ENCODE measurements around the gene TMEM207. TPM values are rescaled to one million over a fixed set of nuclear protein-coding genes. Genes with fewer than 3 reads are reported as not detected.

The TMEM207 gene
- total RNA-seq, 1 donor from 2014 or later, result not detected

DNA sequence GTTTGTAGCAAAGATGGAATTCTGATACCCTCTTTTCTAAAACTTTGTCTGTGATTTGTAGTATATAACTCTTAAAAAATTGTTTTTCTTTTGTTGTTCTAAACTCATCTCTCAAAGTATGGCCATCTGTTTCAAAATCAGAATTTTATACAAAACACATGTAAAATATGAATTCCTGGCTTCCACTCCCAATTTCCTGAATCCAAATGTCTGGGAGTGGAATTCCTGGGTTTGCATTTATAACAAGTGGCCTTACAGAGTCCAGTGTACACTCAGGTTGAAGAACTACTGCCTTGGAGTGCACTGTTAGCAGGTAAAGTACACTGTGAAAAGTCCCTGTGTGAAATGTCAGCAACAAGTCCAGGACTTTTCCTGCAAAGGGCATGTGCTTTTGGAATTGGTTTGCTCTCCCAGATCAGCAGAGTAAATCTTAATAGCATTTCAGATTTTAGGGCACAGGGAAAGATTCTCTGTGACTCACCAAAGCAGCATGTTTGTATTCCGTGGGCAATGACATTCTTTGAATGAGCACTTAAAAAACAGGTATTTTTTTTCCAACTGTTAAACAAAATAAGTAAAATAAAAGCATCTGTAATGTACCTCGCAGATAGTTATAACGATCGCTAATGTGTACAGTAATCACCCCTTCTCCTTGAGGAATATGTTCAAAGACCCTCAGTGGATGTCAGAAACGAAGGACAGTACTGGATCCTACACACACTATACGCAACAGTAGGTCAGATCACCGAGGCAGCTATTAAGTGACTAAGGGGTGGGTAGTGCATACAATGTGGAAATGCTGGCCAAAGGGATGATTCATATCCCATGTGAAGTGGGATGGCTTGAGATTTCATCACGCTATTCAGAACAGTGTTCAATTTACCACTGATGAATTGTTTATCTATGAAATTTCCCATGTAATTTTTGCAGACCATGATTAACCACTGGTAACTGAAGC, 63.7 kb downstream of the TMEM207 start:
- peak; percentile 94 for DNase-seq (ENCODE audit: low read depth)
- Histone ChIP-seq H3K27me3 (ENCODE audit: control insufficient read depth, insufficient read depth, low read length) (no peaks in the 10 kb centered on the region), H3K4me3 (ENCODE audit: low read depth, low read length) (peak overlapping the region; percentile 15), H3K36me3 (ENCODE audit: control insufficient read depth, insufficient read depth, low read length) (no peaks in the 10 kb centered on the region)
- no peak for TF ChIP-seq CTCF (IDR thresholded peaks at IDR 0.05; ENCODE audit: insufficient read depth, low read length, poor library complexity, severe bottlenecking)

DNA sequence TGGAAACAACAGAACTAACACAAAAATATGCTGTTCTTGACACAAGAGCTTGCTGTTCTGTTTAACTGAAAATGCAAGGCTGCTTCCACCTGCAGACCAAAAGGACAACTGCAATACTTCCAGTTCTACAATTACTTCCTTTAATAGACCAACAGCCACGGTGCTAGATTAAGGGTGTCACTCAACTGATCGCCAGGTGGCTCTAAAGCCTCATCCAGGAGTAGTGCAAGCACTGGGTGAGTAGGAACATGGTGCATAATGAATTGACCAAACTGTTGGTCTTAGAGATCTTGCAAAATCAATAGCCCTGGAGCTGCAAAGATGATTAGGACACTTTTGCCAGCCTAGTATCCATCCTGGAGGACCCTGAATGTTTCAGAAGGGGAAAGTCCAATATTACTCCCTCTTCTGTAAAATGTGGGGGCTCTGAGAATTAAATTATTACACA, 65.4 kb downstream of the TMEM207 start:
- H3K36me3 ChIP-seq (ENCODE audit: control insufficient read depth, insufficient read depth, low read length), result no peaks in the 10 kb centered on the region
- DNase-seq (ENCODE audit: low read depth), result peak; percentile 76
- TF ChIP-seq CTCF (IDR thresholded peaks at IDR 0.05; ENCODE audit: insufficient read depth, low read length, poor library complexity, severe bottlenecking), result peak; percentile 80
- H3K4me3 ChIP-seq (ENCODE audit: low read depth, low read length), result no peak overlapping the region
- no peaks in the 10 kb centered on the region for H3K27me3 ChIP-seq (ENCODE audit: control insufficient read depth, insufficient read depth, low read length)

GRCh38 chr3:190382082-190382481, 67.6 kb downstream of the TMEM207 start:
- H3K27me3 ChIP-seq (ENCODE audit: control insufficient read depth, insufficient read depth, low read length), result no peaks in the 10 kb centered on the region
- H3K4me3 ChIP-seq (ENCODE audit: low read depth, low read length), result no peak overlapping the region
- DNase-seq (ENCODE audit: low read depth), result peak; percentile 89
- TF ChIP-seq CTCF (IDR thresholded peaks at IDR 0.05; ENCODE audit: insufficient read depth, low read length, poor library complexity, severe bottlenecking), result no peak
- no peaks in the 10 kb centered on the region for H3K36me3 ChIP-seq (ENCODE audit: control insufficient read depth, insufficient read depth, low read length)

- DNase-seq (ENCODE audit: low read depth), result no peak
- H3K4me3 ChIP-seq (ENCODE audit: low read depth, low read length), result no peak overlapping the region
- H3K36me3 ChIP-seq (ENCODE audit: control insufficient read depth, insufficient read depth, low read length), result no peaks in the 10 kb centered on the region
- no peak for TF ChIP-seq CTCF (IDR thresholded peaks at IDR 0.05; ENCODE audit: insufficient read depth, low read length, poor library complexity, severe bottlenecking)
- no peaks in the 10 kb centered on the region for H3K27me3 ChIP-seq (ENCODE audit: control insufficient read depth, insufficient read depth, low read length)
These were observed 68.3 kb downstream of the TMEM207 start for GRCh38 chr3:190381441-190381840.

GRCh38 chr3:190380184-190380583, 69.5 kb downstream of the TMEM207 start:
- DNase-seq (ENCODE audit: low read depth), result no peak
- TF ChIP-seq CTCF (IDR thresholded peaks at IDR 0.05; ENCODE audit: insufficient read depth, low read length, poor library complexity, severe bottlenecking), result no peak
- Histone ChIP-seq H3K4me3 (ENCODE audit: low read depth, low read length) (no peak overlapping the region), H3K27me3 (ENCODE audit: control insufficient read depth, insufficient read depth, low read length) (no peaks in the 10 kb centered on the region), H3K36me3 (ENCODE audit: control insufficient read depth, insufficient read depth, low read length) (no peaks in the 10 kb centered on the region)

Other genes starting within 250 kb of the TMEM207 start
- gene CLDN1, start 127.5 kb downstream of the TMEM207 start, total RNA-seq, result 305 and 316 TPM in 2 replicates
- 10.9 and 12.0 TPM in 2 replicates for gene CLDN16, start 61.7 kb downstream of the TMEM207 start, total RNA-seq
- 10.8 and 13.9 TPM in 2 replicates for gene IL1RAP, start 64.2 kb upstream of the TMEM207 start, total RNA-seq